Uterus (tissue), 4 donors: Measurements from ENCODE around the gene IGIP. TPM values are rescaled to one million over a fixed set of nuclear protein-coding genes. Genes with fewer than 3 reads are reported as not detected.

Experiments used
- DNase-seq, 2 donors: peaks; one replicate each; pipeline ENCODE4 v3.0.0-alpha.2; 2019 to 2020
- H3K27ac ChIP-seq, 2 donors: fragments of 200-600 bp; sonication (generic); 1 replicate in 1 of 2; 2 replicates in 1 of 2; pipeline ENCODE4 v1.5.1; 2016 to 2018
- H3K27me3 ChIP-seq, 2 donors: fragments of 200-600 bp; sonication (generic); one replicate each; pipeline ENCODE4 v1.5.1; 2018 to 2019; ENCODE audit warnings: control low read depth in 1 of 2
- H3K36me3 ChIP-seq, 2 donors: fragments of 200-600 bp; sonication (generic); one replicate each; pipeline ENCODE4 v1.5.1; 2019; ENCODE audit warnings: control low read depth in 1 of 2
- H3K4me1 ChIP-seq, 2 donors: fragments of 200-600 bp; sonication (generic); one replicate each; pipeline ENCODE4 v1.5.1; 2018 to 2019; ENCODE audit warnings: control low read depth in 1 of 2
- H3K4me3 ChIP-seq, 2 donors: fragments of 200-600 bp; sonication (generic); 1 replicate in 1 of 2; 2 replicates in 1 of 2; pipeline ENCODE4 v1.5.1; 2018 to 2019; ENCODE audit warnings: mild to moderate bottlenecking in 1 of 2
- H3K9me3 ChIP-seq, 2 donors: fragments of 200-600 bp; sonication (generic); one replicate each; pipeline ENCODE4 v1.5.1; 2019; ENCODE audit warnings: control low read depth in 1 of 2
- POLR2A ChIP-seq, 2 donors: fragments of 450-650 bp; IDR thresholded peaks; one replicate each; pipeline ENCODE4 v1.6.1; 2016; ENCODE audit warnings: antibody characterized with exemption in 2 of 2, mild to moderate bottlenecking in 1 of 2, moderate library complexity in 1 of 2
- intact Hi-C: fragments of 100-400 bp; cut with DNase I; formaldehyde crosslinking; loops from one replicate; pipeline ENCODE4 v1.15.1; 2023; ENCODE audit warnings: low total_unique reads
- total RNA-seq, 4 donors: library from RNA; depleted of rRNA in 3 of 4; stranded (reverse); fragments of >200 nt in 3 of 4; gene quantifications; one replicate each; pipeline versions ENCODE4 v1.1.0 to v1.2.4, GENCODE V29; 2014 to 2023
- TF ChIP-seq, protein P1 (sequence below), 4 experiments: fragments of 200-600 bp in 2 of 4; fragments of 450-650 bp in 2 of 4; sonication (generic) in 2 of 4; IDR thresholded peaks; one replicate each; pipeline ENCODE4 v1.5.1; 2016 to 2019; ENCODE audit warnings: antibody characterized with exemption in 4 of 4, mild to moderate bottlenecking in 2 of 4, moderate library complexity in 1 of 4
- donor health status: DM: yes; HTN: yes; CAD: no.

The IGIP gene
- total RNA-seq, 4 donors from 2014 or later = 17.8 to 33.5 (median 31.2) TPM

DNA sequence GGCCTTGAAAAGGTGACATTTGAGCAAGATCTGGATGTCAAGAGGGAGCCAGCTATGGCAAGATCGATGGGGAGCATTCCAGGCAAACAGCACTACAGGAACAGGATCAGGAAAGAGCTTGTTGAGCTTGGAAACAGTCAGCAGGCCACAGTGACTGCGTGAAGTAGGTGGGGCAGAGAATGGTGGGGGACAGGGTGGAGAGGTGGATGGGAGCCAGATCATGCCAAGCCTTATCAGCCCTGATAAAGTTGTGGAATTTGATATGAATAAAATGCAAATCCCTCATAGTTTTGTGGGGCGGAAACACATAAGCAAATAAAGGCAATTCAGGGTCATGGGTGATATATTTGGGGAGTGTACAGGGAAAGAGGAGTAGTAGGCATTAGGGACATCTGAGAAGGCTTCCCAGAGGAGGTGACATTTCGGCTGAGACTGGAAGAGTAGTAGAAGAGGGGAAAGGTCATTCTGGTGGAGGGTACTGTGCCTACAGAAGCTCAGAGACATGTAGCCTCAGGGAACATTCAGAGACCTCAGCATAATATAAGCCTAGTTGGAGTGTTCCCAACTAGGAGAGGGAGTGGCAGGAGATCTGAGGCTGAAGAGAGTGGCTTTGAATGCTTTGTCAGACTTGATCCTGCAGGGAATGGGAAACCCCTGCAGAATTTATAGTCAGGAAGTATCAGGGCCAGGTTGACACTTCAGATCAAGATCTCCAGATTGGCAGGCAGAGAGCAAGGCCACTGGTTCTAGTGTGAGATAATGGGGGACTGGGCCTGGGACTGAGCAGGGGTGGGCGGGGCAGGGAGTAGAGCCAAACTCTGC is 39.6 kb downstream of the IGIP start:
- Histone ChIP-seq H3K4me3 (no peak overlapping the region), H3K27me3 (no peaks in the 10 kb centered on the region), H3K27ac (no peak overlapping the region), H3K4me1 (no peaks in the 10 kb centered on the region), H3K9me3 (no peaks in the 10 kb centered on the region), H3K36me3 (no peaks in the 10 kb centered on the region)
- intact Hi-C loops = no loop called here
- no peak for DNase-seq
- no peak for TF ChIP-seq POLR2A (IDR thresholded peaks at IDR 0.05)
- TF ChIP-seq, protein P1, sequence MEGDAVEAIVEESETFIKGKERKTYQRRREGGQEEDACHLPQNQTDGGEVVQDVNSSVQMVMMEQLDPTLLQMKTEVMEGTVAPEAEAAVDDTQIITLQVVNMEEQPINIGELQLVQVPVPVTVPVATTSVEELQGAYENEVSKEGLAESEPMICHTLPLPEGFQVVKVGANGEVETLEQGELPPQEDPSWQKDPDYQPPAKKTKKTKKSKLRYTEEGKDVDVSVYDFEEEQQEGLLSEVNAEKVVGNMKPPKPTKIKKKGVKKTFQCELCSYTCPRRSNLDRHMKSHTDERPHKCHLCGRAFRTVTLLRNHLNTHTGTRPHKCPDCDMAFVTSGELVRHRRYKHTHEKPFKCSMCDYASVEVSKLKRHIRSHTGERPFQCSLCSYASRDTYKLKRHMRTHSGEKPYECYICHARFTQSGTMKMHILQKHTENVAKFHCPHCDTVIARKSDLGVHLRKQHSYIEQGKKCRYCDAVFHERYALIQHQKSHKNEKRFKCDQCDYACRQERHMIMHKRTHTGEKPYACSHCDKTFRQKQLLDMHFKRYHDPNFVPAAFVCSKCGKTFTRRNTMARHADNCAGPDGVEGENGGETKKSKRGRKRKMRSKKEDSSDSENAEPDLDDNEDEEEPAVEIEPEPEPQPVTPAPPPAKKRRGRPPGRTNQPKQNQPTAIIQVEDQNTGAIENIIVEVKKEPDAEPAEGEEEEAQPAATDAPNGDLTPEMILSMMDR (IDR thresholded peaks at IDR 0.05) = no peak

DNA sequence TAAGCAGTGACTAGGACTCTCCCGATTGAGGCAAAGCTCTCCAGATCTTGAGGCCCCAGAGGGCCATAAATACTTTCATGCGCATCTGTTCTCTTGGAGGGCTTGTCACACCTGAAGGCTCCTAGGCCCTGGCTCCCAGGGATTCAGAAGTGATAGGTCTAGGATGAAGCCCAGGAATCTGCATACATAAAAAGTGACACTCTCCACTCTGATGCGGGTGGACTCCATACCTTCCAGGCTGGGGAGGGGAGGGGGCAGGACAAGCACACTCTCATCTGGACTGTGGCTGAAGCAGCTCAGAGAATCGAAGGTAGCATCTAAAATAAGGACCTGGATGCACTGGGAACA is 40.2 kb downstream of the IGIP start:
- Histone ChIP-seq H3K27me3 (no peaks in the 10 kb centered on the region), H3K36me3 (no peaks in the 10 kb centered on the region), H3K9me3 (no peaks in the 10 kb centered on the region), H3K4me1 (no peaks in the 10 kb centered on the region), H3K4me3 (no peak overlapping the region), H3K27ac (no peak overlapping the region)
- TF ChIP-seq, protein P1 (IDR thresholded peaks at IDR 0.05) = no peak
- no peak for TF ChIP-seq POLR2A (IDR thresholded peaks at IDR 0.05)
- intact Hi-C loops = no loop called here
- DNase-seq = no peak

DNA sequence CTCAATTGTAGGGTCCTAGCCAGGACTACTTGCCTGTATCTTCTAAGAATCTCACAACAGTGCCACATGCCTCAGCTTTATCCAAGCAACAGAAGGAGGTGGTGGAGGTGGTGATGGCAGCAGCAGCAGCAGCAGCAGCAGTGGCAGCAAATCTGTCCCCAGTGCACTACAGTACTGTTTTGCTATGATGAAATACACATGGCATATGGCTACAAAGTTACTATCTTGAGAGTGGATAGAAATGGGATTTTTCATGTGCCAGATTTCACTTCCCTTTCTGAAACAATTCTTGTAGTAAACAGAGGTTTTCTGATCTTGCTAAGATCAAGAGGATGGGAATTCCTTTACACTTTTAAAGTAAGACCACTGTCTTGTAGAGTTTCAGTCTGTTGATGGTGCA is 41.2 kb downstream of the IGIP start:
- intact Hi-C loops = no loop called here
- H3K27ac ChIP-seq = no peak overlapping the region
- no peaks in the 10 kb centered on the region for H3K9me3 ChIP-seq
- no peak for DNase-seq
- no peaks in the 10 kb centered on the region for H3K36me3 ChIP-seq
- TF ChIP-seq POLR2A (IDR thresholded peaks at IDR 0.05) = no peak
- TF ChIP-seq, protein P1 (IDR thresholded peaks at IDR 0.05) = no peak
- H3K4me3 ChIP-seq = no peak overlapping the region
- H3K4me1 ChIP-seq = no peaks in the 10 kb centered on the region
- no peaks in the 10 kb centered on the region for H3K27me3 ChIP-seq

DNA sequence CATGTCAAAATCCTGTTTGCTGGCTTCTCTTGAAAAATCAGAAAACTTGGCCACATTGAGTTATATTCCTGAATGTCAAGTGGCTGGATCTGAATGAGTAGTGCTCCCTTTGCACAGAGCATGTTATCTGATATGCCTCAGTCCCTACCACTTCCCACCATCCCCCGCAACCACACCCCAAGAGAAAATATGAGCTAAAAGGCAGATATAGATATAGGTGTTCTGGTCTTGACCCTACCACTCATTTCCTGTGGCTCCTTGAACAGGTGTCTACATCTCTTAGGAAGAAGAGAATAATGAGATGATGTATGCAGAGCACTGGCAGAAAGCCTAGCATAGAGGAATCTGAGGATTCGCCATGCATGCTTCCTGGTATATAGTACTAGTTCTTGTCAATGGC is 42.6 kb downstream of the IGIP start:
- H3K4me1 ChIP-seq = no peaks in the 10 kb centered on the region
- intact Hi-C loops = no loop called here
- DNase-seq = no peak
- H3K36me3 ChIP-seq = no peaks in the 10 kb centered on the region
- no peak overlapping the region for H3K4me3 ChIP-seq
- no peaks in the 10 kb centered on the region for H3K27me3 ChIP-seq
- H3K27ac ChIP-seq = no peak overlapping the region
- TF ChIP-seq, protein P1 (IDR thresholded peaks at IDR 0.05) = no peak
- TF ChIP-seq POLR2A (IDR thresholded peaks at IDR 0.05) = no peak
- H3K9me3 ChIP-seq = no peaks in the 10 kb centered on the region

DNA sequence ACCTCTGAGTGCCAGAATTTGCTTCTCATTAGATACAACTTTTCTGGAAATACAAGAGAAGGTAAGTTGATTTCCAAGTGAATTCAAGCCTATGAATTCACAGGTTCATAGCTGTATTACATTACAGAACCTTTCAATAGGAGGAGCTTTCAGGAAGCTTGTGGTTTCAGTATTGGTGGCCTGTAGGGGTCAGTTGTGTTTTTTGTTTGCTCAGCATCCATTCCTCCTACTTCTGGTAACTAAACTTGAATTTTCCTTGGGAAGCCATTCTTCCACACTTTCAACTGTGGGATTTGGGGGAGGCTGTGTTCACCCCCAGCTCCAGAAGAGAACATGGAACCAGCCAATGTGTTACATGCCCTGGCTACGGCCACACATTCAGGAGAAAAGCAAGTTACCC is 43.7 kb downstream of the IGIP start:
- H3K4me1 ChIP-seq = no peaks in the 10 kb centered on the region
- DNase-seq = no peak
- H3K36me3 ChIP-seq = no peaks in the 10 kb centered on the region
- H3K9me3 ChIP-seq = no peaks in the 10 kb centered on the region
- TF ChIP-seq, protein P1 (IDR thresholded peaks at IDR 0.05) = peak in 1 of 4 experiments; percentile 5
- no peak for TF ChIP-seq POLR2A (IDR thresholded peaks at IDR 0.05)
- H3K27me3 ChIP-seq = no peaks in the 10 kb centered on the region
- intact Hi-C loops = no loop called here
- no peak overlapping the region for H3K27ac ChIP-seq
- H3K4me3 ChIP-seq = no peak overlapping the region
